Rectal smooth muscle tissue (tissue), 1 donor: ENCODE data around the gene ZNF740.

Experiments
- H3K27ac ChIP-seq: one replicate; pipeline ENCODE4 v1.7.0; 2013; ENCODE audit warnings: low read depth, low read length, inconsistent platforms
- H3K27me3 ChIP-seq: one replicate; pipeline ENCODE4 v1.7.0; 2013; ENCODE audit warnings: low read length; ENCODE audit not compliant: control insufficient read depth, insufficient read depth
- H3K36me3 ChIP-seq: one replicate; pipeline ENCODE4 v1.7.0; 2013; ENCODE audit warnings: low read length; ENCODE audit not compliant: control insufficient read depth, insufficient read depth
- H3K4me1 ChIP-seq: one replicate; pipeline ENCODE4 v1.7.0; 2013; ENCODE audit warnings: low read length; ENCODE audit not compliant: control insufficient read depth, insufficient read depth
- H3K4me3 ChIP-seq: one replicate; pipeline ENCODE4 v1.7.0; 2013; ENCODE audit warnings: low read length
- H3K9ac ChIP-seq: one replicate; pipeline ENCODE4 v1.7.0; 2013; ENCODE audit warnings: low read length

ZNF740 gene

GRCh38 chr12:53191885-53192530, 11.5 kb downstream of the ZNF740 start:
- H3K36me3 ChIP-seq = peaks cover 7% of the 10 kb centered on the region
- H3K27ac ChIP-seq = no peak overlapping the region
- H3K4me3 ChIP-seq = no peak overlapping the region
- no peak overlapping the region for H3K9ac ChIP-seq
- H3K27me3 ChIP-seq = no peaks in the 10 kb centered on the region
- H3K4me1 ChIP-seq = no peaks in the 10 kb centered on the region

GRCh38 chr12:53192531-53193021, 12.1 kb downstream of the ZNF740 start:
- no peaks in the 10 kb centered on the region for H3K27me3 ChIP-seq
- H3K36me3 ChIP-seq = peaks cover 4% of the 10 kb centered on the region
- no peak overlapping the region for H3K4me3 ChIP-seq
- H3K27ac ChIP-seq = no peak overlapping the region
- no peaks in the 10 kb centered on the region for H3K4me1 ChIP-seq
- no peak overlapping the region for H3K9ac ChIP-seq

GRCh38 chr12:53193040-53193439, 12.5 kb downstream of the ZNF740 start:
- Histone ChIP-seq H3K27ac (no peak overlapping the region), H3K4me1 (no peaks in the 10 kb centered on the region), H3K9ac (no peak overlapping the region), H3K27me3 (no peaks in the 10 kb centered on the region), H3K36me3 (peaks cover 4% of the 10 kb centered on the region), H3K4me3 (no peak overlapping the region)

GRCh38 chr12:53193985-53194716, 13.6 kb downstream of the ZNF740 start:
- no peak overlapping the region for H3K27ac ChIP-seq
- no peaks in the 10 kb centered on the region for H3K36me3 ChIP-seq
- H3K4me3 ChIP-seq = no peak overlapping the region
- no peaks in the 10 kb centered on the region for H3K27me3 ChIP-seq
- H3K9ac ChIP-seq = no peak overlapping the region
- H3K4me1 ChIP-seq = no peaks in the 10 kb centered on the region

- Histone ChIP-seq H3K9ac (no peak overlapping the region), H3K4me1 (no peaks in the 10 kb centered on the region), H3K27ac (no peak overlapping the region), H3K27me3 (no peaks in the 10 kb centered on the region), H3K4me3 (no peak overlapping the region), H3K36me3 (no peaks in the 10 kb centered on the region)
These were observed 14.5 kb downstream of the ZNF740 start for GRCh38 chr12:53194973-53195372.

- no peak overlapping the region for H3K27ac ChIP-seq
- H3K4me1 ChIP-seq = no peaks in the 10 kb centered on the region
- H3K27me3 ChIP-seq = no peaks in the 10 kb centered on the region
- no peaks in the 10 kb centered on the region for H3K36me3 ChIP-seq
- H3K9ac ChIP-seq = no peak overlapping the region
- no peak overlapping the region for H3K4me3 ChIP-seq
These were observed 15.2 kb downstream of the ZNF740 start for GRCh38 chr12:53195516-53196420.

GRCh38 chr12:53196486-53196885, 16.0 kb downstream of the ZNF740 start:
- Histone ChIP-seq H3K4me1 (no peaks in the 10 kb centered on the region), H3K4me3 (no peak overlapping the region), H3K36me3 (no peaks in the 10 kb centered on the region), H3K27me3 (no peaks in the 10 kb centered on the region), H3K9ac (no peak overlapping the region), H3K27ac (no peak overlapping the region)

GRCh38 chr12:53197011-53197640, 16.6 kb downstream of the ZNF740 start:
- no peaks in the 10 kb centered on the region for H3K27me3 ChIP-seq
- no peak overlapping the region for H3K27ac ChIP-seq
- no peaks in the 10 kb centered on the region for H3K36me3 ChIP-seq
- no peak overlapping the region for H3K4me3 ChIP-seq
- H3K4me1 ChIP-seq = no peaks in the 10 kb centered on the region
- no peak overlapping the region for H3K9ac ChIP-seq

- H3K9ac ChIP-seq = no peak overlapping the region
- H3K4me3 ChIP-seq = no peak overlapping the region
- no peaks in the 10 kb centered on the region for H3K4me1 ChIP-seq
- no peak overlapping the region for H3K27ac ChIP-seq
- no peaks in the 10 kb centered on the region for H3K36me3 ChIP-seq
- no peaks in the 10 kb centered on the region for H3K27me3 ChIP-seq
These were observed 18.1 kb downstream of the ZNF740 start for GRCh38 chr12:53198486-53199110.

GRCh38 chr12:53199700-53200099, 19.2 kb downstream of the ZNF740 start:
- no peak overlapping the region for H3K27ac ChIP-seq
- no peaks in the 10 kb centered on the region for H3K36me3 ChIP-seq
- no peak overlapping the region for H3K4me3 ChIP-seq
- H3K9ac ChIP-seq = no peak overlapping the region
- no peaks in the 10 kb centered on the region for H3K4me1 ChIP-seq
- no peaks in the 10 kb centered on the region for H3K27me3 ChIP-seq

- Histone ChIP-seq H3K36me3 (no peaks in the 10 kb centered on the region), H3K27me3 (no peaks in the 10 kb centered on the region), H3K4me1 (no peaks in the 10 kb centered on the region), H3K27ac (no peak overlapping the region), H3K9ac (no peak overlapping the region), H3K4me3 (no peak overlapping the region)
These were observed 19.6 kb downstream of the ZNF740 start for GRCh38 chr12:53200107-53200457.
